Amniotic epithelial cell (primary cell): Measurements from ENCODE around the gene KCNJ12.
"Not testable (repeated sequence)": the region's sequence is repeated elsewhere in the genome, so short reads cannot be mapped to it uniquely, and the experiment has no call there.

Experiments used
- DNase-seq: peaks from one replicate; pipeline ENCODE4 v3.0.0-alpha.2; 2010; ENCODE audit warnings: low read depth

The KCNJ12 gene

DNA sequence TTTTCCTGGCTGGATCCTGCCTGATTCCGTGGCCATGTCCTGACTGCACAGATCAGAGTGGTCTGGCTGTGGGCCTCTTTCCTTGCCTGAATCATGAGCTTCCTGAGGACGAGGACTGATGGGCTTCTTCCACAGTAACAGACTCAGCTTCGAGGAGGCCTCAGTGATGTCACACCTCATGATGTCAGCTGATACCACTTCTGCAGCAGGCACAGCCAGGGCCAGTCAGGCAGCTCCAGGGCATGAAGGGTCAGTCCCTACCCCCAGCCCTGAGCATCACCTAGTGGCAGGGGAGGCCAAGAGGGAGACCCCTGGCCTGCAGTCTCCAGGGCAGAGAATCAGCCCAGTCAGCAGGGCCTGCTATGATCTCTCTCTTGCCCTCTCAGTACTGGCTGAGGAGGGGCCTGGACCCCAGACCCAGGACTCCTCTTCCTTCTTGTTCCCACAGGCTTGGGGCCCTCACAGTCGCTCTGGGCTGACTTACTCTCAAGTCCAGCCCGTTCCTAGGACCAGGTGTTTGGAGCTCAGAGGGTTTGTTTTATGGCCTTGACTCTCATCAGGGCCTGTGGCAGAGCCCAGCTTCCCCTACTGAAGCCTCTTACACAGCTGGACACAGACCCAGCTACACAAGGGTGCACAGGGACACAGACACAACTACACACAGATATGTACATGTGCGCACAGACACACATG, 26.7 kb upstream of the KCNJ12 start:
- peak; percentile 38 for DNase-seq

DNA sequence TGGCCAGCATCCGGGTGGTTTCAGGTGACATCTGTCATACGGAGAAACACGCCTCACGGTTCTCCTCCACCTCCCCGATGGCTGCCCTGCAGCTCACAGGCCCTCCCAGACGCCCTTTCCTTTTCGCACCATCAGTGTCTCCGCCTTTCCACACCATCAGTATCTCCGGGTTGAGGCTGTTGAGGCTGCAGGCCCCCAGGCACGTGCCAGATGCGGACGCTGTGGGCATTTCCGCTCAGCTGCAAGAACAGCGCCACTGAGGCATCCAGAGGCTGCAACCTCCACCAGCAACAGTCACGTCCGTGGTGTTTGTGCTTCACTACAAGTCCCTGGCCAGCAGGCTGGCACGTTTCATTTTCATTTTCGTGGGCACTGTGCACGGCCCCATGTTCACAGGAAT, 25.7 kb upstream of the KCNJ12 start:
- DNase-seq = not testable (repeated sequence)

DNA sequence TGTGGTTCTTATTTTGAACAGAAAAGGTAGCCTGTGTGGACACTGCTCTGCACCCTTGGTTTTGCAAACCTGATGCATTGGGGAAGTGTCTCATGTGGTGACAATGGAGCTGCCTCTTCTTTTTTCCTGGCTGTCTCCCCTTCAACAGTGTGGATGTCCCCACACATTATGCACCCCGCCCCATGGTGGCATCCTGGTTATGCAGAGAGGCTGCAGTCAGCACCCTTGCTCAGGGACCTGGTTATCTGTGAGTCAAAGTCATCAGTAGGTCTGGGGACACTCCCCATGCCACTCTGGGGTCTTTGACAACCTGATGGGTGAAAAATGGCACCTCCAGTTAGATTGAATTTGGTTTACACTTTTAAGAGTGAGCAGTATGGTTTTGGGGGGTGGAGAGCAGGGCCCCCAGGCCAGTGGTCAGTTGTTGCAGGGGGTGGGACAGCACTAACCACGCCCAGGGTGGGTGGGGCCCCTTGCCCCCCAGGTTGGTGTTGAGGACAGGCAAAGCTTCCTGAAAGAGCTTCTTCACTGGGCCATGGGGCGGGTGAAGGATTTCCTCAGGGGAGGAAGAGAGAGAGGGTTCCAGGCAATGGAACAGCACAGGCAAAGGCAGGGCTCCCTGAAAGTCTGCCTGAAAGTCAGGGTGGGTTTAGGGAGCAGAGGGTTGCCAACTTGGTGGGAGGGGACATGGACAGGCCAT, 24.6 kb upstream of the KCNJ12 start:
- no peak for DNase-seq

DNA sequence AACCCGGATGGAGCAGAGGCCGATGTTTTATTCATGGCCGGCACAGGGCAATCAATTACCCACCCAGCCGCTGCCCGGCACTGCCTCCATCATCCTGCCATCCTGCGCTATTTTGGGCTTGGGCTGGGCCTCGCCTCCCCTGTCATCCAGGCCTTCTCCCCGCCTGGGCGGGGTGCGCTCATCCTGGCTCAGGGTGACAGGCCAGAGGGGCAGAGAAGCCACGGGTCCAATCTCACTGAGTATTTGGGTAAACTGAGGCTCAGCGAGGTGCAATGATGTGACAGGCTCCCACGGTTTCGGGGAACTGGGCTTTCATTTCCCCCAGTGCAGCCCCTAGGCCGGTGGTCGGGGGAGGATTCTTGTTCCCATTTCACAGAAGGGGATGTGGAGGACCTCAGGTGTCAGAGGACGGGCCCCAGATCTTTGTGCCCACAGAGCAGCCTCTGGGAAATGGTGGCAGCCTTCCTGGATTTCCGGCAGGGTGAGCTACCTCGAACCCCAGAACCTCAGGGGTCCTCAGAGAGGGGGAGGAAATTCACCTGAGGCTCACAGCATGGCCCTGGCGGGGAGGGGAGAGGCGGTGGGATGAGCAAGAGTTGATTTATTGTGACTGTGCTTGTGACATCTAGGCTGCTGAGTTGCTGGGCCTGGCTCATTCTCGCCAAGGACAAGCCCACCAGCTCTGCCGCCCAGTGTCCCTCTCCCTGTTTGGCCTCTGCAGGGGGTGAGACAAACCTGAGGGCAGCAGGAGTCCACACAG, 23.8 kb upstream of the KCNJ12 start:
- no peak for DNase-seq

DNA sequence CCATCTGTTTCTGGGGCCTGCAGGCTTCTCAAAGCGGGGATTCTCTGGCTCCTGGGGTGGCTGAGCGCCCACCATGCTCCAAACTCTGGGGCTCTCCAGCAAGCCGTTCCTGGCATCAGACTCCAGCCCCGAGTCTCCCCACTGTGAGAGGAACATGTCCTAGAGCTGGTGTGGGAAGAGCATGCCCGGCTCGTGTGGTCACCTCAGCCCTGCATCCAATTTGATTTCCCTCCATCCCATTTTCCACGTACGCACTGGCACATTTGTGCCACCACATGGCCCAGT, 23.2 kb upstream of the KCNJ12 start:
- no peak for DNase-seq

DNA sequence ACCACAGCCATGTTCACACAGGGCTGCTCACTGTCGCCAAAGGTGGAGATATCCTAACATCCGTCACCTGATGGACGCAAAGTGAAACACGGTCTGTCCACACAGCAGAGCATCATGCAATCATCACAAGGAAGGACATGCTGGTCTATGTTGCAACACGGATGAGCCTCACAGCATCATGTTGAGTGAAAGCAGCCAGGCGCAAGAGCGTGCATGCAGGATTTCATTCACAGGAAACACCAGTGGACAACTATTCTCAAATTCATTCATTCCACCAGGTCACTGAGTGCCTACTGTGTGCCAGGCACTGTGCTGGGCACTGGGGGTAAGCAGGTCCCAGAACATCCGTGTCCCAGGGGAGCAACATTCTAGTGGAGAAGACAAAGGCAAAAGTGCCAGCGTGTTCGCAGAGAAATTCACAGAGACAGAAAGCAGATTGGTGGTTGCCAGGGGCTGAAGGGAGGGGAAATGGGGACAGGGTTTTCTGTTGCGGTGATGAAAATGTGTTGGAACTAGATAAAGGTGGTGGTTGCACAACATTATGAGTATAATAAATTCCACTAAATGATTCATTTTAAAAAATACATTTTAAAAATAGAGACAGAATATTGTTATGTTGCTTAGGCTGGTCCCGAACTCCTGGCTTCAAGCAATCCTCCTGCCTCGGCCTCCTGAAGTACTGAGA, 22.7 kb upstream of the KCNJ12 start:
- peak; percentile 90 for DNase-seq

DNA sequence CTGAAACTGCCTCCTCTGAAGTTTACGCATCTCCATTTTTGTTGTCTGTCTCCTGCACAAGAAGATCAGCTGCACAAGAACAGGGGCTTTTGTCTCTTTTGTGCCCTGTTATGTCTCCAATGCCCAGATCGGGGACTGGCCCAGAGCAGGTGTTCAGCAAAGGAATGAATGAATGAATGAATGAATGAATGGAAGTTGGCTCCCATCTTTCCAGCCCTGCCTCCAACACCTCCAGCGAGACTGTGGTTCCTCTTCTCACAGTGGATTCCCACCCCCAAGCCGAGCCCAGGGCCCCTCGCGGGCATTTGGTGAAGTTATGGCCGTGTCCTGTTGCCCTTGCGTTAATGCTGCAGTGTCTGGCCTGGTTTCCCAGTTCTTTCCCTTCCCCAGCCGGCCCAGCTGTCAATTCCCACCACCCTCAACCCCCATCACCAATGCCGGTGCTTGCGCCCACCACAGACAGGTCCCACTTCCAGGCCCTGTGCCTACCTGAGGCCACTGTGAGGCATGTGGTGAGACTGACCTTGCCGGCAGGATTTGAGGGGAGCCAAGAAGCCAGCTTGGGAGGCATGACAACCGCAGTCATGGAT, 21.3 kb upstream of the KCNJ12 start:
- DNase-seq = no peak

DNA sequence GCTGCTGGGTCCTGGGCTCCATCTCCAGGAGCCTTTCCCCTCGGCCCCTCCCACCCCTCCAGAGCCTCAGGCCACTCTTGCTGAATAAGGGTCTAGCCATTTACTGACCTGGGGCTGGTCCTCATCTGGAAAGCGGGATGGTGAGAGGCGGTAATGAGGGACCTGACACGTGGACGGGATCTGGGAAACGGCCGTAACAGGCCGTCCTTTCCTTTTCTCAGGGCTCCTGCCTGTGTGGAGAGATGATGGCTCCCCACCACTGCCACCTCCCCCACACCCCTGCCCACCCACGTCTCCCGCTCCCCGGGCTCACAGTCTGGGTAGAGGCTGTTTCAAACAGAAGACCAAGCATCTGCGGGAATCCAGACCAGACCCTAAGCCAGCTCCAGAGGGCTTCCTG, 20.6 kb upstream of the KCNJ12 start:
- DNase-seq = no peak

DNA sequence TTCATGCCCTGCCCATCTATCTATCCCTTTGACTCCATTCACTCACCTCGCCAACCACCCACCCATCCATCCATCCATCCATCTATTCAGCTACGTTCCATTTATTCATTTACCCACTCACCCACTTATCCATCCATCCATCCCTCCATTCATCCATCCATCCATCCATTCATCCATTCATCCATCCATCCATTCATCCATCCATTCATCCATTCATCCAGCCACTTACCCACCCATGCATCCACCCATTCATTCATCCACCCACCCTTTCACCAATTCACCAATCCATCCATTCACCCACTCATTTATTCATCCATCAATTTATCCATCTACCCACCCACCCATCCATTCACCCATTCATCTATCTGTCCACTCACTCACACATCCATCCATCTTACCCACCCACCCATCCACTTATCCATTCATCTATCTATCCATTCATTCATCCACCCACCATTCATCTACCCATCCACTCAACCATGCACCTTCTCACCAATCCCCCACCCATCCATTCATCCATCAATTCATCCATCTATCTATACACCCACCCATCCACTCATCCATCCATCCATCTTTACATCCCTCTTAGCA, 19.5 kb upstream of the KCNJ12 start:
- DNase-seq = no peak

DNA sequence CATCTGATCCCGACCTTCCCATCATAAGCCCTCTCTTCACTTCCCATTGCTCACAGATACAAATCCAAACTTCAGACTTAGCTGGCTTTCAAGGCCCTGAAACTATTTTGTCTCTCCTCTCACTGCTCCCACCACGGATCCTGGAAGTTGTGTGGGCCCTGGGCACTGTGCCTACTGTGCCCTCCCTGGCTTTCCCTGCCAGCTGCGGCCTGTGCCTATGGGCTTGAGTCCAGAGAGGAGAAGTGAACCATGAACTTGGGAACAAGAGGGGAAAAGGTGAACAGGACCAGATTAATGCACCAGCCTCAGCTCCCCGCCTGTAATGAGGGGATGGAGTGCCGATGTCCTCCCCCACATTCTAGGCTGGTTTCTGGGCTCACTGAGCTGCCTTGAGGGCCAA, 18.9 kb upstream of the KCNJ12 start:
- DNase-seq = no peak

DNA sequence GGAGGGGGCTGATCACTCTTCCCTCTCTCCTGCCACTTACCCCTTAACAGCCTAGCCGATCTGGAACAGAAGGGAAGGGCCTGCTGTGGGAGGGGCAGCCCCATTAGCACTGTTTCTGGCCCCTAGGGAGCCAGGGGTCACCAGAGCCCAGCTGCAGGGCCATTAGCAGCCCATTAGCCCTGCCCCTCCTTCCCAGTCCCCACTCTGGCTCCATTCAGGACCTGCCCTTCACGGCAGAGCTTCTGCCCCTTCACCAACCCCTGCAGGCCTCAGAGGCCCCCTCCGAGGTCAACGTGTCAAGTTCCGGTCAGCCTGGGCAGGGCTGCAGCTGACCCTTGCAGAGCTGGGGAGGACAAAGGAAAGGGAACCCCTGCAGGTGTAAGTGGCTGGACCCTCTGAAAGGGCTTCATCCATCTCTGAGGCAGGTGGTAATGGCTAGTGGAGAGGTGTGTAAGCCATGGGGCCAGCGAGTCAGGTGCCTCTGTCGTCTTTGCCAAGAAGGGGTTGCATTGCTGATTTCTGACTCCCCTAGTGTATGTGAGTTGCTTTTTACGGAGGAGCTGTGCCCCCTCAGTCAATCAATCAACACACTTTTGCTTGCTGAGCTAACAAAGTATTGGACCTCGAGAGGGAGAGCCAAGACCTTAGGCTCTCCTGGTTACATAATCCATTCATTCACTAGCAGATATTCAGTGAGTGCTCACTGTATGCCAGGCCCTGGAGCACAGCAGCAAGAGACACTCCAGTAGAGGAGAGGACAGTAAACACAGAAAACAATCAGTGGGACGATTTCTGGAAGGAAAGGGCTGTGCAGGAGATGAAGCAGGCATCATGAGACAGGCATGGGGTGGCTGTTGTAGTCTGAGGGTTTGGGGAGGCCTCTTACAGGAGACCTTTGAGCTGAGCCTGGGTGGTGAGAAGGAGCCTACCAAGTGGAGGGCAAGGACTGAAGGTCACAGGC, 18.2 kb upstream of the KCNJ12 start:
- DNase-seq = no peak

DNA sequence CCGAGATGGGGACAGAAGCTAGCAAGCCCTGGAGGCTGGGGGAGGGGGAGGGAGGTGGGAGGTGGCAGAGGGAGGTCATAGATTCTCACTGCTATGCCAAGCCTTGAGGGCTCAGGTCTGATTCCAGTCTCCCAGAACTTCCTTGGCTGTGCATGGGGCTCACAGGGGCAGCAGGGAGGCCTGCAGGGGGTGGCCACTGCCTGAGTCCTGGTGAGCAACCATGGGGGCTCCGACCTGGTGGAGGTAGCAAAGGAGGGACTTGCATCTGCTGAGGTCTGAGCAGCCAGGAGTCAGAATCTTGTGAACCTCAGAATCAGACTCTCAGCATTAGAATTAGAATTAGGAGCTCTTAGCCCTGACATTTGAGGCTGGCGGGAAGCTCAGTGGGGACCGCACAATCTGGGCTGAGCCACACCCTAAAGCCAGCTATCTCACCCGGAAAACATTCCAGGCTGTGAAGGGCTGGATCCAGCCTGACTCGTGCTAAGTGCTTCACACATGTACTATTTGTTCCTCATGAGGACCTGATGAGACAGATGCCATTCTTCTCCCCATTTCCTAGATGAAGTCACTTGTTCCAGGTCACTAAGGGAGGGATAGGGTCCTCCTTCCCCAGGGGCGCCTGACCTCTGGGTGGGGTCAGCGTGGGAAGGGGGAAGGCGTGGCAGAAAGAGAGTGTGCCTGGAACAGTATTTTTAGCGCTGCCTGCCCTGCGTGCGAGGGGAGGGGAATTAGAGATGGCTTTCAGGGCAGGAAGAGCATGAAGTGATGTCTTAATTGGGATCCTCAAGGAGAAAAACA, 17.3 kb upstream of the KCNJ12 start:
- no peak for DNase-seq

DNA sequence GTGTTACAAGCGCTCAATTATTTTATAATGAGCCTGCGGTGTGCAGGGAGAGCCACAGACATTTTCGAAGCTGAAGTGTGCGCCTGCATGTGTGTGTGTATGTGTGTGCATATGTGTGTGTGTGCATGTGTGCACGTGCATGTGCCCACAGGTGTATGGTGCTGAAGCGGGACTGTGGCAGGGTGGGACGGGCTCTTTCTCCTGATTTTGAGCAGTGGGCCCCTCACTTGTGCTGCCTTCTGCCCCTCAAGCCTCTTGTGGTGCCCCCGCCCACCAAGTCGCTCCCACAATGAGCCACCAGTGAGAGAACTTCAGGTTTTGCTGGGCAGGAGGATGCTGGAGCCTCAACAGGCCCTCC, 16.7 kb upstream of the KCNJ12 start:
- DNase-seq = no peak

DNA sequence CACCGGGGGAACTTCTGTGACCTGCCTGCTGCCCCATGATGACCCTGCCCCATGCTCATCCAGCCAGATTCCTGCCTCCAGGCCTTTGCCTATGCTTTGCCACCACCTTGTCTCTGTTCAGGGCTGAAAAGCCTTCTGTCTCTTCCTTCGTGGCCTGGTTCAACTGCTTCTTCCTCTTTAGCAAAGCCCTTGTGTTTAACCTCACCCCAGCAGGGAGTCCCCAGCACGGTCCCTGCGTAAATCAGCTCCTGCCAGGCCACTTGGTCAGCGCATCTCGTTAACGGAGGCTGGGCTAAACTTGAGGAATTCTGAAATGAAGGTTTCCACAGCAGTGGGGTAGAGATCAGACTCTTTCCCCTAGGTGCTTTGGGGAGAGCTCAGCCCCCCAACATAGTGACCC, 16.1 kb upstream of the KCNJ12 start:
- DNase-seq = no peak

DNA sequence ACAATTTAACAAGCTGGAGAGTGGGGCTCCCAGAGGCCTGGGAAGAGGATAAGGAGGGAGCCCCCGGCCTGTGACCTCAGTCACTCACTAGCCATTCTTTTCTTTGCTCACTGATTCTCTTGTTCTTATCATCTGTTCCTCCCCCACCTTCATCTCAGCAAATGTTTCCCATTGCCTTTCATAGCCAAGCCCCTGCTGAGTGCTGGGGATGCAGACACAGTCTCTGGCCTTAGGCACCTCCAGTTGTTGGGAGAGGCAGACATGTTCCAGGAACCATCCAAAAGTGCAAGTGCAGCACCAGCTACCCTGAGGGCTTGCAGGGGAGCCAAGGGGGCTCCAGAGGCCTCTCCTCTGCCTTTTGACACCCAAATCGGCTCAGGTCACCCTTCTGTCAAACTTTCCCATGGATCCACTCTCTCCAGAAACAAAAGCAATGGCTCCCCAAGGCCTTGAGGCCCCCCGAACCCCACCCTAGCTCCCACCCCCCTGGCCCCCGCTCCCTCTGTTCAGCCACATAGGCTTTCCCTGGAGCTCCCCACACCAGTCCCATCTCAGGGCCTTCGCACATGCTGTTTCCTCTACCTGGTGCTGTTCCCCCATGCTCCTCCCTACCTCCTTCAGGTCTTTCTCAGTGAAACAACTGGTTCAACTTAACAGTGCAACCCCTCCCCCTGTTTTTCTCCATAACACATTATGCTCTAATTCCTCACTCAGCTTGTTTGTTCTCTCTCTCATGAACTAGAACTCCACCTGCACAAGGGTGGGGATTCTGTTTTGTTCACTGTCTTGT, 14.9 kb upstream of the KCNJ12 start:
- DNase-seq = no peak

DNA sequence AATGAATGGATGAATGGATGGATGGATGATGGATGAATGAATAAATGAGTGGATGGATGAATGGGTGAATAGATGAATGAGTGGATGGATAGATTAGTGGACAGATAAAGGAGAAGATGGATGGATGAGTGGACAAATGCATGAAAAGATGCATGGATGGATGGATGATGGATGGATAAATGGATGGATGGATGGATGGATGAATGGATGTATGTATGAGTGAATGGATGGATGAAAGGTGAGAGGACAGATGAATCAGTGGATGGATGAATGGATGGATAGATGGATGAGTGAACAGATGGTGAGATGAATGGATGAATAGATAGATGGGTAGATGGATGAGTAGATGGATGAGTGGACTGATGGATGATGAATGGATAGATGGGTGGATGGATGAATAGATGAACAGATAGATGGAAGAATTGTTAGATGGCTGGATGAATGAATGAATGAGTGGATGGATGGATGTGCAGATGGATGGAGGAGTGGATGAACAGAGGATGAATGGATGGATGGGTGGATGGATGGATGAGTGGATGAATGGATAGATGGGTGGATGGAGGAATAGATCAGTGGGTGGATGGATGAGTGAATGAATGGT, 13.7 kb upstream of the KCNJ12 start:
- DNase-seq = no peak

DNA sequence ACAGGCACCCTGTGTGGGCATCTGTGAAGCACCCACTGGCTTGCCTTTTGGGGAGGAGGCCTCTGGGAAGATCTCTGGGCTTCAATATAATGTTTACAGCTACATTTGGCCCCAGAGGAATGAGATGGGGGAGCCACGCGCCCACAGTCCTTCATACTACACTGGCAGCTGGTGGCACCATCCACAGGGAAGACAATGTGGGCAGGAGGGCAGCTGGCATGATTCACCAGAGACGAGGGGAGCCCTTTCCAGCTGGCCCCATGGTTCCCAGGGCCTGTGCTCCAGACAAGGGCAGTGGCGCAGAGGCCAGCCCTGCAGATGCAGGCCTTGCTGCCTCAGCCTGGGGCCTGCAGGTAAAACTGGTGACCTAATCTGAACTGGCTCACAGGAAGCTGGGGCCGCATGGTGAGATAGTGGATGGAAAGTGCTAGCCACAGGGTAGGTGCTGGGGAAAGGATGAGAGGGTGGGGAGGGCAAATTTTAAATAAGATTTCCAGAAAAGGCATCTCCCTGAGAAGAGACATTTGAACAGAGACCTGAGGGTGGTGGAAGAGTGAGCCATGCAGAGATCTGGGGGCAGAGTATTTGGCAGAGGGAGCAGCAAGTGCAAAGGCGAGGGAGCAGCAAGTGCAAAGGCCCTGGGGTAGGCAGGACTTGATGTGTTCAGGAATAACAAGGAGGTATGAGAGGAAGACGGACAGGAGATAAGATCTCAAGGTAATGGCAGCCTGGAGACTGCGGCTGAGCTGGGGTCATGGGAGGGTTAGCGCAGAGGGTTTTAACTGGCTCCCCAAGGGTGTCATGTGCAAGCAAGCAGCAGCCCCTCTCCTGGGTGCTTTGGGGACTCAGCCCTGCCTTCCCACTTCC, 12.1 kb upstream of the KCNJ12 start:
- DNase-seq = no peak

DNA sequence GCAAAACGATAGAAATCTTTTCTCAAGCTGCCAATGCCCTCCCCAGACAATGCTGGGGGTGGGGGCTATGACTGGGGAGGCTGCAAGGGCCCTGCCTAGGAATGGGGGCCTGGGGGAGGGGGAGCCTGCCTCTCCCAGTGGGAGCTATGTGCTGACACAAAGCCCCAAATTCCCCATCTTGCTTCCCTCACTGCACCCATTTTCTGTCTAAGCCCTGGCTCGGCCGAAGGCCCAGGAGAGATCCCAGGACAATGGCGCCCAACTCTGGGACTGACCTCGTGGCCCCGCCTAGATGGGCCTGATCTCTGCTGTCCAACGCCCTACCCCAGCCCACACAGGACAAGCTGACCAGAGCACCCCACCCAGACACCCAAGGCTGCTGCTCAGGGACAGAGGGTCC, 11.1 kb upstream of the KCNJ12 start:
- DNase-seq = no peak
